GM23338 (cell line): ENCODE results near the gene DNAH17. TPM values are rescaled to one million over a fixed set of nuclear protein-coding genes. Genes with fewer than 3 reads are reported as not detected.

Experiments
- ATAC-seq: fragments of 200-7000 bp; cut with Tn5 transposase; 3 replicates; pipeline ENCODE4 v1.9.1; 2020
- DNase-seq: peaks from one replicate; pipeline ENCODE4 v3.0.0-alpha.2; 2015; ENCODE audit warnings: low spot score
- H2AFZ ChIP-seq: fragments of 200-600 bp; sonication (generic); 2 replicates; pipeline ENCODE4 v1.8.0; 2016; ENCODE audit warnings: antibody characterized with exemption, mild to moderate bottlenecking, moderate library complexity
- H3F3A ChIP-seq: fragments of 200-600 bp; sonication (generic); replicated peaks from 2 replicates; pipeline ENCODE4 v1.8.0; 2017; ENCODE audit warnings: antibody characterized with exemption, mixed run types, low read depth
- H3K27ac ChIP-seq: fragments of 200-600 bp; sonication (generic); 2 replicates; pipeline ENCODE4 v1.6.1; 2016; ENCODE audit warnings: low read depth
- H3K27me3 ChIP-seq: fragments of 200-600 bp; sonication (generic); 2 replicates; pipeline ENCODE4 v1.8.0; 2016; ENCODE audit warnings: mild to moderate bottlenecking, mixed run types, moderate library complexity; ENCODE audit not compliant: insufficient read depth
- H3K36me3 ChIP-seq: fragments of 200-600 bp; sonication (generic); 2 replicates; pipeline ENCODE4 v1.8.0; 2016; ENCODE audit warnings: mild to moderate bottlenecking; ENCODE audit not compliant: insufficient read depth
- H3K4me1 ChIP-seq: fragments of 200-600 bp; sonication (generic); 2 replicates; pipeline ENCODE4 v1.8.0; 2016; ENCODE audit warnings: mild to moderate bottlenecking, moderate library complexity; ENCODE audit not compliant: insufficient read depth
- H3K4me2 ChIP-seq: fragments of 200-600 bp; sonication (generic); 2 replicates; pipeline ENCODE4 v1.7.1; 2017; ENCODE audit warnings: mixed run types
- H3K4me3 ChIP-seq: fragments of 200-600 bp; sonication (generic); 2 replicates; pipeline ENCODE4 v1.6.1; 2016; ENCODE audit warnings: mixed run types
- H3K79me2 ChIP-seq: fragments of 200-600 bp; sonication (generic); replicated peaks from 2 replicates; pipeline ENCODE4 v1.8.0; 2017; ENCODE audit warnings: mild to moderate bottlenecking; ENCODE audit not compliant: insufficient read depth
- H3K9me2 ChIP-seq: fragments of 200-600 bp; sonication (generic); 2 replicates; pipeline ENCODE4 v1.8.0; 2017; ENCODE audit not compliant: insufficient read depth
- H4K20me1 ChIP-seq: fragments of 200-600 bp; sonication (generic); replicated peaks from 2 replicates; pipeline ENCODE4 v1.8.0; 2017; ENCODE audit warnings: mild to moderate bottlenecking; ENCODE audit not compliant: insufficient read depth
- H3K27ac Mint-ChIP-seq: 2 replicates; pipeline ENCODE4 v1.8.0; 2020; ENCODE audit warnings: inconsistent platforms, mild to moderate bottlenecking, moderate library complexity, mixed read lengths
- H3K27me3 Mint-ChIP-seq: 3 replicates; pipeline ENCODE4 v1.8.0; 2022; ENCODE audit warnings: low read depth, mild to moderate bottlenecking, moderate library complexity, mixed read lengths, inconsistent platforms; ENCODE audit not compliant: insufficient read depth, poor library complexity
- H3K36me3 Mint-ChIP-seq: 3 replicates; pipeline ENCODE4 v1.8.0; 2021; ENCODE audit warnings: low read depth, mild to moderate bottlenecking, inconsistent platforms, moderate library complexity, mixed read lengths
- H3K4me1 Mint-ChIP-seq: 3 replicates; pipeline ENCODE4 v1.8.0; 2020; ENCODE audit warnings: mild to moderate bottlenecking, inconsistent platforms, mixed read lengths
- H3K4me3 Mint-ChIP-seq: 3 replicates; pipeline ENCODE4 v1.8.0; 2021; ENCODE audit warnings: moderate library complexity, mild to moderate bottlenecking, inconsistent platforms, mixed read lengths
- H3K9me3 Mint-ChIP-seq: 3 replicates; pipeline ENCODE4 v1.8.0; 2020; ENCODE audit warnings: moderate library complexity, mild to moderate bottlenecking, inconsistent platforms, mixed read lengths
- CTCF ChIP-seq, 2 experiments: fragments of 200-600 bp in 1 of 2; sonication (generic) in 1 of 2; conservative IDR thresholded peaks; 2 replicates each; pipeline versions ENCODE4 v1.5.1 to v1.6.1; 2016 to 2017; ENCODE audit warnings: antibody characterized with exemption in 2 of 2, low read depth in 2 of 2, mild to moderate bottlenecking in 2 of 2, moderate library complexity in 1 of 2
- EZH2 ChIP-seq: fragments of 200-600 bp; sonication (generic); IDR thresholded peaks from one replicate; pipeline ENCODE4 v1.8.0; 2017; ENCODE audit warnings: antibody characterized with exemption, mild to moderate bottlenecking, low read depth; ENCODE audit not compliant: unreplicated experiment
- NANOG ChIP-seq: IDR thresholded peaks from 2 replicates; pipeline ENCODE4 v1.6.1; 2016; ENCODE audit warnings: antibody characterized with exemption, borderline replicate concordance
- POLR2AphosphoS5 ChIP-seq: IDR thresholded peaks from 2 replicates; pipeline ENCODE4 v1.6.1; 2016; ENCODE audit warnings: antibody characterized with exemption, low read depth
- REST ChIP-seq: IDR thresholded peaks from one replicate; pipeline ENCODE4 v1.6.1; 2018; ENCODE audit warnings: antibody characterized with exemption; ENCODE audit not compliant: unreplicated experiment
- ZNF114 ChIP-seq: fragments of 250-450 bp; sonication (Bioruptor Pico); IDR thresholded peaks from 2 replicates; pipeline ENCODE4 v1.5.0; 2020; ENCODE audit warnings: mild to moderate bottlenecking, moderate library complexity
- ZNF331 ChIP-seq: fragments of 250-450 bp; sonication (Bioruptor Pico); IDR thresholded peaks from 2 replicates; pipeline ENCODE4 v1.5.0; 2020; ENCODE audit warnings: low read depth, mild to moderate bottlenecking, moderate library complexity
- ZNF462 ChIP-seq: fragments of 250-450 bp; sonication (Bioruptor Pico); IDR thresholded peaks from 2 replicates; pipeline ENCODE4 v1.5.0; 2020; ENCODE audit warnings: mild to moderate bottlenecking, moderate library complexity
- polyA plus RNA-seq: library from polyadenylated mRNA; unstranded; fragments of >200 nt; fragmentation: Nextera tagmentation; extraction: Ambion mirVana; gene quantifications from 2 replicates; pipeline ENCODE4 v1.2.1, GENCODE V29; 2016
- total RNA-seq: library from RNA; depleted of rRNA; stranded (reverse); fragments of >200 nt; shearing (Covaris generic); gene quantifications from 2 replicates; pipeline ENCODE4 v1.2.3, GENCODE V29; 2014

DNAH17 gene
- total and polyA plus RNA-seq, 2 experiments from 2014 or later = 0.59 to 2.0 TPM

GRCh38 chr17:78432226-78433012, 144.8 kb downstream of the DNAH17 start:
- no peaks in the 10 kb centered on the region for H3K79me2 ChIP-seq
- TF ChIP-seq CTCF (conservative IDR thresholded peaks at IDR 0.05; ENCODE audit: low read depth in 2 of 2) (no peak), REST (no peak), ZNF114 (CRISPR knock-in tag) (no peak), ZNF331 (CRISPR knock-in tag) (no peak), POLR2AphosphoS5 (no peak), EZH2 (no peak), ZNF462 (CRISPR knock-in tag) (no peak), NANOG (no peak)
- H3K36me3 Mint-ChIP-seq = peaks cover 5% of the 10 kb centered on the region
- H3K27me3 Mint-ChIP-seq = peaks cover 20% of the 10 kb centered on the region
- peaks cover 6% of the 10 kb centered on the region; the same call in 1 of the 2 replicates for H3K4me1 ChIP-seq
- H3K9me2 ChIP-seq = no peaks in the 10 kb centered on the region
- no peak overlapping the region for H2AFZ ChIP-seq
- H3K27ac ChIP-seq = no peak overlapping the region
- H3K27me3 ChIP-seq = no peaks in the 10 kb centered on the region
- DNase-seq (no peak), ATAC-seq (no peak)
- H3K27ac Mint-ChIP-seq = no peak overlapping the region
- no peak overlapping the region for H3K4me3 Mint-ChIP-seq
- H3K4me1 Mint-ChIP-seq = peaks cover 42% of the 10 kb centered on the region
- H4K20me1 ChIP-seq = 0 out of 2 replicates have a peak, but pooled peaks cover 3% of the 10 kb centered on the region
- H3K4me3 ChIP-seq = no peak overlapping the region
- H3F3A ChIP-seq = 0 out of 2 replicates have a peak, but pooled peaks cover 8% of the 10 kb centered on the region
- H3K9me3 Mint-ChIP-seq = peaks cover 3% of the 10 kb centered on the region; the same call in 1 of the 3 replicates
- H3K4me2 ChIP-seq = no peak overlapping the region
- H3K36me3 ChIP-seq = no peaks in the 10 kb centered on the region
